CD4-positive, alpha-beta memory T cell (primary cell): ENCODE results near the gene LITAF. TPM values are rescaled to one million over a fixed set of nuclear protein-coding genes. Genes with fewer than 3 reads are reported as not detected.
A peak's percentile ranks its signal among the peaks of the same experiment; 100 is the strongest.
"Not testable (repeated sequence)": the region's sequence is repeated elsewhere in the genome, so short reads cannot be mapped to it uniquely, and the experiment has no call there.

Source experiments
- CTCF ChIA-PET: fragments of 350-600 bp; sonication (Branson Sonifier 250); formaldehyde crosslinking; loops from one replicate; lab custom pipeline; 2021; ENCODE audit warnings: inconsistent platforms; ENCODE audit not compliant: partially characterized antibody; lab: Charles Lee
- POLR2A ChIA-PET: fragments of 350-600 bp; sonication (Branson Sonifier 250); formaldehyde crosslinking; loops from one replicate; lab custom pipeline; 2021; ENCODE audit not compliant: partially characterized antibody; lab: Charles Lee
- DNase-seq, 5 donors: peaks; one replicate each; pipeline versions ENCODE4 v3.0.0 to v3.0.0-alpha.2; 2020 to 2022; ENCODE audit warnings: mixed read lengths in 1 of 5
- H3K27ac ChIP-seq: one replicate; pipeline ENCODE4 v1.7.0; 2013; ENCODE audit warnings: low read depth, low read length
- H3K27me3 ChIP-seq: 2 replicates; pipeline ENCODE4 v1.7.0; 2013; ENCODE audit warnings: mild to moderate bottlenecking, low read length, moderate library complexity; ENCODE audit not compliant: insufficient read depth
- H3K36me3 ChIP-seq: 2 replicates; pipeline ENCODE4 v1.7.0; 2013; ENCODE audit warnings: mild to moderate bottlenecking, low read length, moderate library complexity; ENCODE audit not compliant: insufficient read depth
- H3K4me1 ChIP-seq: 2 replicates; pipeline ENCODE4 v1.7.0; 2013; ENCODE audit warnings: mild to moderate bottlenecking, low read length, moderate library complexity; ENCODE audit not compliant: insufficient read depth
- H3K4me3 ChIP-seq, 2 donors: one replicate each; pipeline ENCODE4 v1.7.0; 2013; ENCODE audit warnings: low read length in 2 of 2, mild to moderate bottlenecking in 1 of 2
- H3K9me3 ChIP-seq, 2 donors: one replicate each; pipeline ENCODE4 v1.7.0; 2013; ENCODE audit warnings: low read length in 2 of 2, control low read depth in 1 of 2; ENCODE audit not compliant: control insufficient read depth in 1 of 2
- H3K27ac Mint-ChIP-seq, 7 donors: one replicate each; pipeline ENCODE4 v1.8.0; 2020 to 2021; ENCODE audit warnings: mixed read lengths in 7 of 7, mild to moderate bottlenecking in 6 of 7, inconsistent platforms in 3 of 7, moderate library complexity in 3 of 7
- H3K27me3 Mint-ChIP-seq, 2 donors: one replicate each; pipeline ENCODE4 v1.8.0; 2020 to 2021; ENCODE audit warnings: mixed read lengths in 2 of 2
- H3K36me3 Mint-ChIP-seq, 2 donors: one replicate each; pipeline ENCODE4 v1.8.0; 2020 to 2021; ENCODE audit warnings: mixed read lengths in 2 of 2, inconsistent platforms in 1 of 2, mild to moderate bottlenecking in 1 of 2
- H3K4me1 Mint-ChIP-seq, 4 donors: one replicate each; pipeline ENCODE4 v1.8.0; 2020 to 2021; ENCODE audit warnings: mixed read lengths in 4 of 4, mild to moderate bottlenecking in 1 of 4
- H3K4me3 Mint-ChIP-seq, 8 donors: one replicate each; pipeline ENCODE4 v1.8.0; 2020 to 2021; ENCODE audit warnings: mixed read lengths in 8 of 8, mild to moderate bottlenecking in 7 of 8, moderate library complexity in 6 of 8, inconsistent platforms in 3 of 8
- H3K9me3 Mint-ChIP-seq, 8 donors: one replicate each; pipeline ENCODE4 v1.8.0; 2020 to 2021; ENCODE audit warnings: mixed read lengths in 8 of 8, mild to moderate bottlenecking in 5 of 8, inconsistent platforms in 3 of 8, moderate library complexity in 1 of 8
- intact Hi-C: fragments of 100-400 bp; cut with micrococcal nuclease; formaldehyde crosslinking; loops from one replicate; pipeline ENCODE4 v1.15.1; 2023
- polyA plus RNA-seq, 2 donors: library from polyadenylated mRNA; unstranded; fragments of 300-500 nt; fragmentation: Illumina TruSeq; gene quantifications; one replicate each; pipeline ENCODE4 v1.2.3, GENCODE V29; 2021
- total RNA-seq, 2 experiments: library from RNA; stranded (reverse); gene quantifications; one replicate each; pipeline ENCODE4 v1.2.3, GENCODE V29; 2021

Gene LITAF
- total and polyA plus RNA-seq, 4 experiments from 2014 or later: 155 to 496 (median 250) TPM

- H3K27ac ChIP-seq, H3K27me3 Mint-ChIP-seq, H3K9me3 ChIP-seq, POLR2A ChIA-PET, H3K36me3 ChIP-seq, DNase-seq, intact Hi-C loops, H3K9me3 Mint-ChIP-seq, H3K4me3 ChIP-seq, H3K36me3 Mint-ChIP-seq, H3K4me3 Mint-ChIP-seq, H3K27me3 ChIP-seq: not testable (repeated sequence)
- CTCF ChIA-PET: interaction anchor here (1.6 kb wide), 1 partner anchor 8 kb away, joined by 4 read pairs; no protein-coding TSS in a partner anchor
- H3K4me1 ChIP-seq: peaks cover 12% of the 10 kb centered on the region
- Mint-ChIP-seq H3K4me1 (peaks cover 5 to 14% (median 10%) of the 10 kb centered on the region in 4 donors), H3K27ac (peak overlapping the region in 3 of 7 donors; percentile 13 to 68 (median 57))
These were observed 4.9 kb upstream of the LITAF start for GRCh38 chr16:11591630-11592029.

- intact Hi-C loops: no loop called here
- Histone ChIP-seq H3K27ac (no peak overlapping the region), H3K27me3 (no peaks in the 10 kb centered on the region), H3K4me1 (peaks cover 26% of the 10 kb centered on the region), H3K36me3 (no peaks in the 10 kb centered on the region), H3K9me3 (no peaks in the 10 kb centered on the region), H3K4me3 (no peak overlapping the region)
- Mint-ChIP-seq H3K9me3 (peaks cover 0 to 1% (median 0%) of the 10 kb centered on the region in 8 donors), H3K27ac (peak overlapping the region in 4 of 7 donors; percentile 65 to 81 (median 70)), H3K36me3 (peaks cover 0 to 23% of the 10 kb centered on the region in 2 donors), H3K27me3 (no peaks in the 10 kb centered on the region), H3K4me3 (peak overlapping the region in 3 of 8 donors; percentile 44 to 57 (median 45)), H3K4me1 (peaks cover 9 to 31% (median 21%) of the 10 kb centered on the region in 4 donors)
- ChIA-PET POLR2A (interaction anchor here (0.7 to 9.2 kb wide), 6 partner anchors 12 to 82 kb away, joined by 3 to 175 read pairs (median 3); no protein-coding TSS in a partner anchor), CTCF (interaction anchor here (0.7 to 1.4 kb wide), 3 partner anchors 52 to 78 kb away, joined by 3 to 10 read pairs (median 5); no protein-coding TSS in a partner anchor)
- DNase-seq: no peak
These were observed 2.5 kb upstream of the LITAF start for GRCh38 chr16:11589198-11589550.

- Mint-ChIP-seq H3K36me3 (peaks cover 0 to 27% of the 10 kb centered on the region in 2 donors), H3K9me3 (peaks cover 0 to 1% (median 0%) of the 10 kb centered on the region in 8 donors), H3K4me3 (peak overlapping the region; percentile 2 to 91 (median 52)), H3K4me1 (peaks cover 15 to 37% (median 27%) of the 10 kb centered on the region in 4 donors), H3K27me3 (no peaks in the 10 kb centered on the region), H3K27ac (peak overlapping the region; percentile 30 to 89 (median 71))
- no peak for DNase-seq
- intact Hi-C loops: no loop called here
- no peaks in the 10 kb centered on the region for H3K27me3 ChIP-seq
- no peak overlapping the region for H3K27ac ChIP-seq
- peaks cover 32% of the 10 kb centered on the region for H3K4me1 ChIP-seq
- POLR2A ChIA-PET: interaction anchor here (0.7 to 9.2 kb wide), 10 partner anchors 12 to 208 kb away, joined by 3 to 175 read pairs (median 4); partner anchors contain the start of genes TXNDC11 and ZC3H7A
- H3K9me3 ChIP-seq: no peaks in the 10 kb centered on the region
- CTCF ChIA-PET: interaction anchor here (1.1 to 3.5 kb wide), 6 partner anchors 29 to 57 kb away, joined by 3 to 27 read pairs (median 7); no protein-coding TSS in a partner anchor
- H3K4me3 ChIP-seq: no peak overlapping the region
- no peaks in the 10 kb centered on the region for H3K36me3 ChIP-seq
These were observed 1.8 kb upstream of the LITAF start for GRCh38 chr16:11588321-11589197.

GRCh38 chr16:11587643-11588247 is 1.0 kb upstream of the LITAF start:
- peak overlapping the region; percentile 52 to 60 for H3K4me3 ChIP-seq
- ChIA-PET POLR2A (interaction anchor here (0.6 to 9.2 kb wide), 13 partner anchors 8 to 209 kb away, joined by 3 to 175 read pairs (median 10); partner anchors contain the start of genes SNN, TXNDC11 and ZC3H7A), CTCF (interaction anchor here (0.7 to 3.5 kb wide), 11 partner anchors 9 to 126 kb away, joined by 3 to 27 read pairs (median 4); no protein-coding TSS in a partner anchor)
- no peaks in the 10 kb centered on the region for H3K9me3 ChIP-seq
- peak overlapping the region; percentile 89 to 96 (median 94) for H3K27ac Mint-ChIP-seq
- intact Hi-C loops: no loop called here
- no peaks in the 10 kb centered on the region for H3K27me3 ChIP-seq
- H3K4me3 Mint-ChIP-seq: peak overlapping the region; percentile 86 to 94 (median 90)
- DNase-seq: no peak
- H3K4me1 Mint-ChIP-seq: peaks cover 21 to 45% (median 34%) of the 10 kb centered on the region in 4 donors
- no peaks in the 10 kb centered on the region for H3K27me3 Mint-ChIP-seq
- H3K9me3 Mint-ChIP-seq: peaks cover 0 to 1% (median 0%) of the 10 kb centered on the region in 8 donors
- H3K36me3 Mint-ChIP-seq: peaks cover 0 to 29% of the 10 kb centered on the region in 2 donors
- H3K36me3 ChIP-seq: no peaks in the 10 kb centered on the region
- H3K4me1 ChIP-seq: peaks cover 40% of the 10 kb centered on the region
- peak overlapping the region; percentile 68 for H3K27ac ChIP-seq

- DNase-seq: no peak
- Mint-ChIP-seq H3K4me1 (peaks cover 32 to 58% (median 46%) of the 10 kb centered on the region in 4 donors), H3K4me3 (peak overlapping the region; percentile 89 to 97 (median 96)), H3K27ac (peak overlapping the region; percentile 89 to 98 (median 95)), H3K36me3 (peaks cover 0 to 35% of the 10 kb centered on the region in 2 donors), H3K9me3 (peaks cover 0 to 1% (median 0%) of the 10 kb centered on the region in 8 donors), H3K27me3 (no peaks in the 10 kb centered on the region)
- Histone ChIP-seq H3K4me3 (peak overlapping the region; percentile 78 to 82), H3K4me1 (peaks cover 53% of the 10 kb centered on the region), H3K9me3 (no peaks in the 10 kb centered on the region), H3K27ac (peak overlapping the region; percentile 73), H3K36me3 (no peaks in the 10 kb centered on the region), H3K27me3 (no peaks in the 10 kb centered on the region)
- intact Hi-C loops: no loop called here
- POLR2A ChIA-PET: interaction anchor here (0.7 to 9.2 kb wide), 22 partner anchors 9 to 211 kb away, joined by 3 to 175 read pairs (median 6); partner anchors contain the start of gene SNN
- CTCF ChIA-PET: interaction anchor here (0.9 to 3.5 kb wide), 10 partner anchors 10 to 127 kb away, joined by 3 to 27 read pairs (median 5); no protein-coding TSS in a partner anchor
These were observed 302 bp downstream of the LITAF start for GRCh38 chr16:11586378-11586855.

- H3K36me3 Mint-ChIP-seq: peaks cover 0 to 38% of the 10 kb centered on the region in 2 donors
- Histone ChIP-seq H3K9me3 (no peaks in the 10 kb centered on the region), H3K36me3 (no peaks in the 10 kb centered on the region), H3K27me3 (no peaks in the 10 kb centered on the region), H3K4me3 (peak overlapping the region; percentile 78 to 82), H3K27ac (peak overlapping the region; percentile 73), H3K4me1 (peaks cover 60% of the 10 kb centered on the region)
- POLR2A ChIA-PET: interaction anchor here (1.0 to 9.2 kb wide), 19 partner anchors 9 to 212 kb away, joined by 3 to 175 read pairs (median 6); partner anchors contain the start of gene SNN
- peaks cover 36 to 64% (median 52%) of the 10 kb centered on the region in 4 donors for H3K4me1 Mint-ChIP-seq
- intact Hi-C loops: loop anchor here (1.0 to 2.0 kb wide), 3 partner anchors 25 to 55 kb away; no protein-coding TSS in a partner anchor
- peaks cover 0 to 1% (median 0%) of the 10 kb centered on the region in 8 donors for H3K9me3 Mint-ChIP-seq
- peak overlapping the region; percentile 89 to 97 (median 96) for H3K4me3 Mint-ChIP-seq
- no peak for DNase-seq
- CTCF ChIA-PET: interaction anchor here (0.9 to 3.5 kb wide), 7 partner anchors 11 to 56 kb away, joined by 3 to 27 read pairs (median 5); no protein-coding TSS in a partner anchor
- H3K27me3 Mint-ChIP-seq: no peaks in the 10 kb centered on the region
- peak overlapping the region; percentile 86 to 98 (median 95) for H3K27ac Mint-ChIP-seq
These were observed 1.0 kb downstream of the LITAF start for GRCh38 chr16:11585460-11586377.
